GM23248 (cell line): ENCODE measurements around the gene PSME4. TPM values are rescaled to one million over a fixed set of nuclear protein-coding genes. Genes with fewer than 3 reads are reported as not detected.
"Not testable (repeated sequence)": the region's sequence is repeated elsewhere in the genome, so short reads cannot be mapped to it uniquely, and the experiment has no call there.

ENCODE experiments used
- DNase-seq: peaks from one replicate; pipeline ENCODE4 v3.0.0-alpha.2; 2015
- H2AFZ ChIP-seq: fragments of 200-600 bp; sonication (generic); 2 replicates; pipeline ENCODE4 v1.6.1; 2016; ENCODE audit warnings: antibody characterized with exemption
- H3F3A ChIP-seq: fragments of 200-600 bp; sonication (generic); 2 replicates; pipeline ENCODE4 v1.6.1; 2016; ENCODE audit warnings: mild to moderate bottlenecking, antibody characterized with exemption, mixed run types; ENCODE audit not compliant: insufficient read depth
- H3K27ac ChIP-seq: fragments of 200-600 bp; sonication (generic); 2 replicates; pipeline ENCODE4 v1.5.1; 2016; ENCODE audit warnings: mild to moderate bottlenecking
- H3K27me3 ChIP-seq: fragments of 200-600 bp; sonication (generic); replicated peaks from 2 replicates; pipeline ENCODE4 v1.6.1; 2016; ENCODE audit warnings: mild to moderate bottlenecking; ENCODE audit not compliant: insufficient read depth
- H3K36me3 ChIP-seq: fragments of 200-600 bp; sonication (generic); 2 replicates; pipeline ENCODE4 v1.6.1; 2016; ENCODE audit warnings: low read depth, mild to moderate bottlenecking
- H3K4me1 ChIP-seq: fragments of 200-600 bp; sonication (generic); 2 replicates; pipeline ENCODE4 v1.6.1; 2016; ENCODE audit warnings: mild to moderate bottlenecking; ENCODE audit not compliant: insufficient read depth
- H3K4me2 ChIP-seq: fragments of 200-600 bp; sonication (generic); one replicate; pipeline ENCODE4 v1.6.1; 2016; ENCODE audit warnings: mild to moderate bottlenecking; ENCODE audit not compliant: unreplicated experiment
- H3K4me3 ChIP-seq: fragments of 200-600 bp; sonication (generic); 2 replicates; pipeline ENCODE4 v1.5.1; 2016; ENCODE audit warnings: mild to moderate bottlenecking
- H3K79me2 ChIP-seq: fragments of 200-600 bp; sonication (generic); 2 replicates; pipeline ENCODE4 v1.6.1; 2016; ENCODE audit warnings: mild to moderate bottlenecking; ENCODE audit not compliant: insufficient read depth
- H3K9ac ChIP-seq: fragments of 200-600 bp; sonication (generic); 2 replicates; pipeline ENCODE4 v1.6.1; 2016; ENCODE audit warnings: mild to moderate bottlenecking
- H3K9me2 ChIP-seq: fragments of 200-600 bp; sonication (generic); 2 replicates; pipeline ENCODE4 v1.6.1; 2016; ENCODE audit warnings: mixed run types, mild to moderate bottlenecking, moderate library complexity; ENCODE audit not compliant: insufficient read depth
- H3K9me3 ChIP-seq: fragments of 200-600 bp; sonication (generic); one replicate; pipeline ENCODE4 v1.6.1; 2017; ENCODE audit warnings: low read depth
- H4K20me1 ChIP-seq: fragments of 200-600 bp; sonication (generic); 2 replicates; pipeline ENCODE4 v1.6.0; 2016; ENCODE audit not compliant: insufficient read depth
- EZH2 ChIP-seq: fragments of 200-600 bp; sonication (generic); IDR thresholded peaks from 2 replicates; pipeline ENCODE4 v1.6.1; 2018; ENCODE audit warnings: antibody characterized with exemption, mild to moderate bottlenecking; ENCODE audit not compliant: insufficient read depth, poor library complexity, severe bottlenecking
- EZH2phosphoT487 ChIP-seq: fragments of 200-600 bp; sonication (generic); IDR thresholded peaks from 2 replicates; pipeline ENCODE4 v1.6.1; 2018; ENCODE audit warnings: antibody characterized with exemption, moderate library complexity, mild to moderate bottlenecking, low read depth; ENCODE audit not compliant: insufficient read depth
- WGBS, 2 experiments: methylation state at CpG; one replicate each; pipeline ENCODE4 v1.1.6; 2015 to 2017; ENCODE audit warnings: low lambda C conversion rate in 2 of 2, low coverage in 1 of 2; ENCODE audit errors: missing lambda C conversion rate in 2 of 2; 5-methylcytosine and 5-hydroxymethylcytosine counted together
- in situ Hi-C: fragments of 300-500 bp; cut with MboI; formaldehyde crosslinking; loops from 2 replicates; pipeline ENCODE4 v1.15.0; 2020
- polyA plus RNA-seq: library from polyadenylated mRNA; unstranded; fragments of >200 nt; fragmentation: Nextera tagmentation; extraction: Ambion mirVana; gene quantifications from 2 replicates; pipeline ENCODE4 v1.2.1, GENCODE V29; 2016
- total RNA-seq: library from RNA; depleted of rRNA; stranded (reverse); fragments of >200 nt; shearing (Covaris generic); gene quantifications from 2 replicates; pipeline ENCODE4 v1.2.3, GENCODE V29; 2014

The PSME4 gene
- total and polyA plus RNA-seq, 2 experiments from 2014 or later: 16.2 to 29.3 TPM

- no peaks in the 10 kb centered on the region for H3K27me3 ChIP-seq
- H2AFZ ChIP-seq: no peak overlapping the region
- no peak overlapping the region for H3K27ac ChIP-seq
- 86% methylated on average over 4 of the region's 4 CpGs for WGBS, 2 experiments
- H3K36me3 ChIP-seq: 0 out of 2 replicates have a peak, but pooled peaks cover 12% of the 10 kb centered on the region
- in situ Hi-C loops: no loop called here
- H3K9ac ChIP-seq: no peak overlapping the region
- no peaks in the 10 kb centered on the region for H3K9me2 ChIP-seq
- peaks cover 7% of the 10 kb centered on the region for H3K4me1 ChIP-seq
- no peak for DNase-seq
- H3K4me2 ChIP-seq: no peak overlapping the region
- H3K9me3 ChIP-seq: no peaks in the 10 kb centered on the region
- no peaks in the 10 kb centered on the region for H3K79me2 ChIP-seq
- H3K4me3 ChIP-seq: no peak overlapping the region
- H4K20me1 ChIP-seq: no peaks in the 10 kb centered on the region
- H3F3A ChIP-seq: peaks cover 13% of the 10 kb centered on the region; the same call in 1 of the 2 replicates
- TF ChIP-seq EZH2phosphoT487: no peak
Observed at GRCh38 chr2:53852532-53852931, 118.3 kb downstream of the PSME4 start.

GRCh38 chr2:53851052-53851757, 119.6 kb downstream of the PSME4 start:
- H3K4me3 ChIP-seq, H4K20me1 ChIP-seq, H3K27ac ChIP-seq, H3K4me1 ChIP-seq, DNase-seq, H3K9ac ChIP-seq, H3K4me2 ChIP-seq, in situ Hi-C loops, H3K27me3 ChIP-seq, H3K9me3 ChIP-seq, H2AFZ ChIP-seq, H3F3A ChIP-seq, H3K79me2 ChIP-seq, H3K9me2 ChIP-seq: not testable (repeated sequence)
- H3K36me3 ChIP-seq: 0 out of 2 replicates have a peak, but pooled peaks cover 12% of the 10 kb centered on the region
- 73 to 77% methylated on average over 9 of the region's 9 CpGs for WGBS, 2 experiments

GRCh38 chr2:53848062-53848461, 122.7 kb downstream of the PSME4 start:
- Histone ChIP-seq H3K9ac (no peak overlapping the region), H3K4me3 (no peak overlapping the region), H3K79me2 (no peaks in the 10 kb centered on the region), H3K27ac (no peak overlapping the region), H2AFZ (no peak overlapping the region), H3K9me3 (no peaks in the 10 kb centered on the region), H3K4me1 (no peaks in the 10 kb centered on the region), H3K4me2 (no peak overlapping the region), H3K9me2 (no peaks in the 10 kb centered on the region), H4K20me1 (no peaks in the 10 kb centered on the region), H3K27me3 (no peaks in the 10 kb centered on the region), H3F3A (no peaks in the 10 kb centered on the region), H3K36me3 (0 out of 2 replicates have a peak, but pooled peaks cover 3% of the 10 kb centered on the region)
- WGBS, 2 experiments: 96 to 98% methylated on average over 2 of the region's 2 CpGs
- in situ Hi-C loops: no loop called here
- TF ChIP-seq EZH2: no peak
- no peak for TF ChIP-seq EZH2phosphoT487
- DNase-seq: no peak

- Histone ChIP-seq H3K27ac (no peak overlapping the region), H3K9me3 (no peaks in the 10 kb centered on the region), H3K36me3 (no peaks in the 10 kb centered on the region), H3K79me2 (no peaks in the 10 kb centered on the region), H2AFZ (no peak overlapping the region), H3K4me1 (no peaks in the 10 kb centered on the region), H3F3A (no peaks in the 10 kb centered on the region), H3K4me3 (no peak overlapping the region), H3K9me2 (no peaks in the 10 kb centered on the region), H3K27me3 (no peaks in the 10 kb centered on the region), H3K9ac (no peak overlapping the region), H3K4me2 (no peak overlapping the region), H4K20me1 (no peaks in the 10 kb centered on the region)
- 88 to 89% methylated on average over 2 of the region's 2 CpGs for WGBS, 2 experiments
- in situ Hi-C loops: no loop called here
- TF ChIP-seq EZH2phosphoT487 (no peak), EZH2 (no peak)
- no peak for DNase-seq
Observed at GRCh38 chr2:53843595-53843994, 127.2 kb downstream of the PSME4 start.

- H3K36me3 ChIP-seq: no peaks in the 10 kb centered on the region
- H3K4me2 ChIP-seq: no peak overlapping the region
- no peaks in the 10 kb centered on the region for H3K9me3 ChIP-seq
- H3K9ac ChIP-seq: no peak overlapping the region
- no peak for DNase-seq
- no peak overlapping the region for H3K27ac ChIP-seq
- no peak overlapping the region for H3K4me3 ChIP-seq
- H4K20me1 ChIP-seq: no peaks in the 10 kb centered on the region
- H2AFZ ChIP-seq: no peak overlapping the region
- no peak for TF ChIP-seq EZH2phosphoT487
- no peak for TF ChIP-seq EZH2
- H3K4me1 ChIP-seq: no peaks in the 10 kb centered on the region
- no peaks in the 10 kb centered on the region for H3F3A ChIP-seq
- 40 to 43% methylated on average over 3 of the region's 3 CpGs for WGBS, 2 experiments
- H3K79me2 ChIP-seq: no peaks in the 10 kb centered on the region
- no peaks in the 10 kb centered on the region for H3K9me2 ChIP-seq
- no peaks in the 10 kb centered on the region for H3K27me3 ChIP-seq
- in situ Hi-C loops: no loop called here
Observed at GRCh38 chr2:53842891-53843290, 127.9 kb downstream of the PSME4 start.

GRCh38 chr2:53841651-53842050, 129.1 kb downstream of the PSME4 start:
- H3K4me3 ChIP-seq, in situ Hi-C loops, H2AFZ ChIP-seq, H3K9me3 ChIP-seq, H3K9ac ChIP-seq, H3K79me2 ChIP-seq, H3K4me2 ChIP-seq, DNase-seq, H3F3A ChIP-seq, H3K9me2 ChIP-seq, H3K27ac ChIP-seq, H3K27me3 ChIP-seq, H3K36me3 ChIP-seq, H3K4me1 ChIP-seq, H4K20me1 ChIP-seq: not testable (repeated sequence)
- 85 to 90% methylated on average over 7 of the region's 7 CpGs for WGBS, 2 experiments
